Naive thymus-derived CD8-positive, alpha-beta T cell (primary cell): ENCODE results near the gene LMF2. TPM values are rescaled to one million over a fixed set of nuclear protein-coding genes. Genes with fewer than 3 reads are reported as not detected.

Source experiments
- ATAC-seq, 2 donors: fragments of 150-1000 bp; cut with Tn5 transposase in 1 of 2; sonication (Bioruptor Pico), chemical (Tn5 transposase) in 1 of 2; 1 replicate in 1 of 2; 2 replicates in 1 of 2; pipeline ENCODE4 v1.10.0; 2021; ENCODE audit warnings: mild to moderate bottlenecking in 2 of 2, moderate library complexity in 2 of 2
- POLR2A ChIA-PET: fragments of 350-600 bp; sonication (Branson Sonifier 250); formaldehyde crosslinking; loops from one replicate; lab custom pipeline; 2021; ENCODE audit warnings: antibody characterized with exemption; lab: Charles Lee
- DNase-seq, 10 donors: peaks; one replicate each; pipeline versions ENCODE4 v3.0.0 to v3.0.0-alpha.2; 2020 to 2022
- H3K27ac Mint-ChIP-seq, 10 donors: one replicate each; pipeline ENCODE4 v1.8.0; 2020 to 2022; ENCODE audit warnings: mild to moderate bottlenecking in 10 of 10, mixed read lengths in 10 of 10, moderate library complexity in 4 of 10, inconsistent platforms in 1 of 10
- H3K27me3 Mint-ChIP-seq, 5 donors: one replicate each; pipeline ENCODE4 v1.8.0; 2021 to 2022; ENCODE audit warnings: mixed read lengths in 5 of 5
- H3K36me3 Mint-ChIP-seq, 3 donors: one replicate each; pipeline ENCODE4 v1.8.0; 2020 to 2022; ENCODE audit warnings: mixed read lengths in 3 of 3, mild to moderate bottlenecking in 2 of 3, inconsistent platforms in 1 of 3
- H3K4me1 Mint-ChIP-seq, 4 donors: one replicate each; pipeline ENCODE4 v1.8.0; 2021 to 2022; ENCODE audit warnings: mixed read lengths in 4 of 4
- H3K4me3 Mint-ChIP-seq, 10 donors: one replicate each; pipeline ENCODE4 v1.8.0; 2020 to 2022; ENCODE audit warnings: mild to moderate bottlenecking in 10 of 10, mixed read lengths in 10 of 10, moderate library complexity in 6 of 10, inconsistent platforms in 1 of 10
- H3K9me3 Mint-ChIP-seq, 9 donors: one replicate each; pipeline ENCODE4 v1.8.0; 2020 to 2022; ENCODE audit warnings: mixed read lengths in 9 of 9, mild to moderate bottlenecking in 3 of 9, inconsistent platforms in 1 of 9, moderate library complexity in 1 of 9
- polyA plus RNA-seq, 3 donors: library from polyadenylated mRNA; unstranded; fragments of 300-500 nt; fragmentation: Illumina TruSeq; gene quantifications; one replicate each; pipeline ENCODE4 v1.2.3, GENCODE V29; 2021
- total RNA-seq, 8 experiments: library from RNA in 2 of 8; stranded (reverse) in 2 of 8; gene quantifications; one replicate each; pipeline ENCODE4 v1.2.3 and lab custom pipeline; 2021 to 2026

Gene LMF2, protein sequence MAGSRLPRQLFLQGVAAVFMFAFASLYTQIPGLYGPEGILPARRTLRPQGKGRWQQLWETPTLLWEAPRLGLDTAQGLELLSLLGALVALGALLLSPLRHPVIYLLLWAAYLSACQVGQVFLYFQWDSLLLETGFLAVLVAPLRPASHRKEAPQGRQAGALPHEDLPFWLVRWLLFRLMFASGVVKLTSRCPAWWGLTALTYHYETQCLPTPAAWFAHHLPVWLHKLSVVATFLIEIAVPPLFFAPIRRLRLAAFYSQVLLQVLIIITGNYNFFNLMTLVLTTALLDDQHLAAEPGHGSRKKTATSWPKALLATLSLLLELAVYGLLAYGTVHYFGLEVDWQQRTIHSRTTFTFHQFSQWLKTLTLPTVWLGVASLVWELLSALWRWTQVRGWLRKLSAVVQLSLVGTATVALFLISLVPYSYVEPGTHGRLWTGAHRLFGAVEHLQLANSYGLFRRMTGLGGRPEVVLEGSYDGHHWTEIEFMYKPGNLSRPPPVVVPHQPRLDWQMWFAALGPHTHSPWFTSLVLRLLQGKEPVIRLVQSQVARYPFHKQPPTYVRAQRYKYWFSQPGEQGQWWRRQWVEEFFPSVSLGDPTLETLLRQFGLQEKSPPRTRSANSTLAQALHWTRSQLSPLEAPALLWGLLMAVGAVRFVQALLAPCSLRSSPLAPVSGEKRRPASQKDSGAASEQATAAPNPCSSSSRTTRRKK
- total RNA-seq (100 to 1,000 TPM; 120 to 128 TPM), polyA plus RNA-seq (10 to 100 TPM; 15.1 to 19.6 (median 17.6) TPM), total RNA-seq (lab: John Stamatoyannopoulos, UW) (54.0 to 158 (median 76.0) reads per million in 6 experiments)

- H3K4me1 Mint-ChIP-seq, result peaks cover 2 to 23% (median 16%) of the 10 kb centered on the region in 4 donors
- H3K27ac Mint-ChIP-seq, result peak within 1 kb of the TSS; percentile 85 to 100 (median 96)
- H3K36me3 Mint-ChIP-seq, result peaks cover 0 to 10% (median 0%) of the 10 kb centered on the region in 3 donors
- POLR2A ChIA-PET, result interaction anchor here (0.6 to 7.9 kb wide), 33 partner anchors 9 to 306 kb away, joined by 3 to 128 read pairs (median 4); partner anchors contain the start of genes ARSA, CHKB, DENND6B and SCO2
- H3K9me3 Mint-ChIP-seq, result no peaks in the 10 kb centered on the region
- ATAC-seq, result peak; percentile 79 to 85
- H3K27me3 Mint-ChIP-seq, result no peaks in the 10 kb centered on the region
- DNase-seq, result peak; percentile 80 to 96 (median 90)
- peak within 1 kb of the TSS; percentile 90 to 96 (median 94) for H3K4me3 Mint-ChIP-seq
Observed at GRCh38 chr22:50507421-50507990, at the start of gene LMF2. Gene LMF2 (minus strand): TSS chr22:50507702. CDS start chr22:50507675, 27 bp downstream.

DNA sequence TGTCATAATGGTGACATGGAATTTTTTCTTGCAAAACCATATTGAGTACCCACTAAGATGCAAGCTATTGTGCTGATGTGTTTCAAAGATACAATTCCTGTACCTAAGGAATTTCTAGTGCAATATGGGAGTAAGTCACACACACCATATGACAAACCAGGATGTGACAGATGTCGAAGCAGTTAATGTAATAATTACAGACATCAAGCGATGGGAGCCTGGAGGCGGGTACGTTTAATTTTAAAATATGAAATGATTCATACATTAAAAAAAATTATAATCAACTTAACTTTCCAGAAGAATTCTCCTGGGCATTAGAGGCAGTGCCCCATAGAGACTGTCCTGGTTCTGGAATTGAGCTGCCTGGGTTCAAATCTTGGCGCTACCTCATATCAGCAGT, 49.2 kb upstream of the LMF2 start:
- Mint-ChIP-seq H3K9me3 (no peaks in the 10 kb centered on the region), H3K27me3 (no peaks in the 10 kb centered on the region), H3K27ac (no peak overlapping the region), H3K4me3 (no peak overlapping the region), H3K36me3 (no peaks in the 10 kb centered on the region), H3K4me1 (peaks cover 3 to 8% (median 4%) of the 10 kb centered on the region in 4 donors)
- POLR2A ChIA-PET, result interaction anchor here (0.7 kb wide), 1 partner anchor 49 kb away, joined by 3 read pairs; the partner anchor contains the start of gene NCAPH2
- DNase-seq, result no peak
- no peak for ATAC-seq

- ATAC-seq (no peak), DNase-seq (no peak)
- Mint-ChIP-seq H3K9me3 (no peaks in the 10 kb centered on the region), H3K36me3 (no peaks in the 10 kb centered on the region), H3K27me3 (no peaks in the 10 kb centered on the region), H3K4me3 (no peak overlapping the region), H3K27ac (no peak overlapping the region), H3K4me1 (peaks cover 10 to 27% (median 22%) of the 10 kb centered on the region in 4 donors)
- POLR2A ChIA-PET, result interaction anchor here (4.0 to 6.7 kb wide), 2 partner anchors 13 to 26 kb away, joined by 19 to 72 read pairs; partner anchors contain the start of genes SCO2 and TYMP
Observed at GRCh38 chr22:50553310-50553709, 45.8 kb upstream of the LMF2 start.

DNA sequence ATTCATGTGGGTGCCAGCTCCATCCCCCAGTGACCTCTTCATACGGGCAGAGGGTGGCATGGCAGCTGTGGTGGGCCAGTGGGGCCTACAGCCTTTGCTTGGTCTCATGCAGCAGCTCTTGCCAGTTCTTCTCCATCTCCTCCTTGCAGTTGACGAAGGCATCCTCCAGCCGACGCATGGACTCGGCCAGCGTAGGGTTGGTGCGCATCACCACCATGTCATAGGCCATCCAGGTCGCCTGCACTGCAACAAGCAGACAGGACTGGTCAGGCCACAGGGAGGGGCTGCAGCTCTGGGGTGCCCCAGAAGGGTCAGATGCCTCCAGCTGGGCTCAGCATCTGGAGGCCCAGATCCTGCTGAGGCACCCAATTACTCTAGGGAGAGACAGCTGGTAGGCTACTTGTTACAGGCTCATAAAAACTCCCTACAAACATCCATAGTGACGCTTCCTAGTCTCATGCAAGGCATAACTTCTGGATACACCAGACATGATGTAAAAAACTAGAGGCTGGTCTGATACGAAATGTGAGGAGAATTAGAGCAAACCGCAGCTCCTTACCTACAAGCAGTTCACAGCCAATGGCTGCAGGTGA, 43.8 kb upstream of the LMF2 start:
- POLR2A ChIA-PET, result interaction anchor here (0.9 to 6.7 kb wide), 5 partner anchors 11 to 32 kb away, joined by 3 to 72 read pairs (median 10); partner anchors contain the start of genes CHKB, SCO2, SYCE3 and TYMP
- peak overlapping the region in 6 of 10 donors; percentile 26 to 76 (median 56) for H3K4me3 Mint-ChIP-seq
- H3K36me3 Mint-ChIP-seq, result no peaks in the 10 kb centered on the region
- peaks cover 12 to 32% (median 24%) of the 10 kb centered on the region in 4 donors for H3K4me1 Mint-ChIP-seq
- ATAC-seq (no peak), DNase-seq (no peak)
- no peaks in the 10 kb centered on the region for H3K27me3 Mint-ChIP-seq
- no peaks in the 10 kb centered on the region for H3K9me3 Mint-ChIP-seq
- peak overlapping the region in 5 of 10 donors; percentile 67 to 93 (median 80) for H3K27ac Mint-ChIP-seq

- H3K27me3 Mint-ChIP-seq, result no peaks in the 10 kb centered on the region
- peak overlapping the region; percentile 50 to 88 (median 76) for H3K4me3 Mint-ChIP-seq
- no peak for ATAC-seq
- no peak for DNase-seq
- POLR2A ChIA-PET, result interaction anchor here (0.9 to 6.7 kb wide), 7 partner anchors 10 to 71 kb away, joined by 3 to 72 read pairs (median 10); partner anchors contain the start of genes CHKB, SCO2, SYCE3 and TYMP
- H3K27ac Mint-ChIP-seq, result peak overlapping the region in 9 of 10 donors; percentile 14 to 93 (median 68)
- H3K9me3 Mint-ChIP-seq, result no peaks in the 10 kb centered on the region
- peaks cover 17 to 40% (median 32%) of the 10 kb centered on the region in 4 donors for H3K4me1 Mint-ChIP-seq
- no peaks in the 10 kb centered on the region for H3K36me3 Mint-ChIP-seq
Observed at GRCh38 chr22:50550395-50550794, 42.9 kb upstream of the LMF2 start.

DNA sequence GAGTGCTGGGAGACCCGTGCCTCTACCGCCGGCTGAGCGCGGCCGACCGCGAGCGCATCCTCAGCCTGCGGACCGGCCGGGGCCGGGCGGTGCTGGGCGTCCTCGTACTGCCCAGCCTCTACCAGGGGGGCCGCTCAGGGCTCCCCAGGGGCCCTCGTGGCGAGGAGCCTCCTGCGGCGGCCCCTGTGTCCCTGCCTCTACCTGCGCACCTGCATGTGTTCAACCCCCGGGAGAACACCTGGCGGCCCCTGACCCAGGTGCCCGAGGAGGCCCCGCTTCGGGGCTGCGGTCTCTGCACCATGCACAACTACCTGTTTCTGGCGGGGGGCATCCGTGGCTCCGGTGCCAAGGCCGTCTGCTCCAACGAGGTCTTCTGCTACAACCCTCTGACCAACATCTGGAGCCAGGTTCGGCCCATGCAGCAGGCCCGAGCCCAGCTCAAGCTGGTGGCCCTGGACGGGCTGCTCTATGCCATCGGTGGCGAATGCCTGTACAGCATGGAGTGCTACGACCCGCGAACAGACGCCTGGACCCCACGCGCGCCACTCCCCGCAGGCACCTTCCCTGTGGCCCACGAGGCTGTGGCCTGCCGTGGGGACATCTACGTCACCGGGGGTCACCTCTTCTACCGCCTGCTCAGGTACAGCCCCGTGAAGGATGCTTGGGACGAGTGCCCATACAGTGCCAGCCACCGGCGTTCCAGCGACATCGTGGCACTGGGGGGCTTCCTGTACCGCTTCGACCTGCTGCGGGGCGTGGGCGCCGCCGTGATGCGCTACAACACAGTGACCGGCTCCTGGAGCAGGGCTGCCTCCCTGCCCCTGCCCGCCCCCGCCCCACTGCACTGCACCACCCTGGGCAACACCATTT, 41.7 kb upstream of the LMF2 start:
- Mint-ChIP-seq H3K27ac (peak overlapping the region; percentile 63 to 93 (median 86)), H3K4me3 (peak overlapping the region; percentile 72 to 88 (median 78)), H3K4me1 (peaks cover 19 to 51% (median 44%) of the 10 kb centered on the region in 4 donors), H3K9me3 (no peaks in the 10 kb centered on the region), H3K36me3 (no peaks in the 10 kb centered on the region), H3K27me3 (no peaks in the 10 kb centered on the region)
- DNase-seq, result no peak
- POLR2A ChIA-PET, result interaction anchor here (0.6 to 6.7 kb wide), 23 partner anchors 9 to 207 kb away, joined by 3 to 72 read pairs (median 6); partner anchors contain the start of genes ARSA, CHKB, LMF2 and NCAPH2
- peak; percentile 20 to 23 for ATAC-seq

DNA sequence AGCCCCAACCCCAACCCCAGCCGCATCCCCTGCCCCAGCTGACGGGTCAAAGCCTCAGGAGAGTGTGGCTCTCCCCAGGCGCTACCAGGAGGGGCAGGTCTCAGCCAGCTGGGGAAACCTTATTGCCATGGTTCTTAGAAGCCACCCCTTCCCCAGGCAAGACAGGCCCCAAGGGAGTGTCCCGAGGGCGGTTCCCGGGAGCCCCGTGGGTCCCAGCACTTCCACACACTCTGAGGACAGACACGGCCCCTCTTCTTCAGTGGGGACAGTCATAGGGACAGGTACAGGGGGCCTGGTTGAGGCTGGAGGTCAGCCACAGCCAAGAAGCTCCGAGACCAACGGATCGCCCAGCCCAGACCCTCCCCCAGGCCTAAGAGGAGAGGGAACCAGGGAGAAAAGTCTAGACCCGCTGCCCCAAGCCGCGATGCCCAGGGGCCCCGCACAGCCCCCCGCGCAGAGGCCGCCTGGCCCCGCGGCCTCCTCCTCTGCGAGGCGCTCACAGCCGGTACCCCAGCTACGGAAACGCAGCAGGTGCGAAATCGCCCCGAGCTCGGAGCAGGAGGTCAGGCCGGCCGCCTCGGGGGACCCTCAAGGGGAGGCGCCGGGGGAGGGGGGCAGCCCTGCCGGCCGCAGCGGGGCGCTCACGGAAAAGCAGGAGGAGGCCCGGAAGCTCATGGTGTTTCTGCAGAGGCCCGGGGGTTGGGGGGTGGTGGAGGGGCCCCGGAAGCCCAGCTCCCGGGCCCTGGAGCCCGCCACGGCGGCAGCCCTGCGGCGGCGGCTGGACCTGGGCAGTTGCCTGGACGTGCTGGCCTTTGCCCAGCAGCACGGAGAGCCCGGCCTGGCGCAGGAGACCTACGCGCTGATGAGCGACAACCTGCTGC, 40.8 kb upstream of the LMF2 start:
- H3K4me3 Mint-ChIP-seq, result peak overlapping the region in 9 of 10 donors; percentile 61 to 80 (median 71)
- no peaks in the 10 kb centered on the region for H3K9me3 Mint-ChIP-seq
- DNase-seq (peak; percentile 33 to 80 (median 58)), ATAC-seq (peak; percentile 65 to 69)
- H3K4me1 Mint-ChIP-seq, result peaks cover 19 to 51% (median 46%) of the 10 kb centered on the region in 4 donors
- H3K27me3 Mint-ChIP-seq, result no peaks in the 10 kb centered on the region
- no peaks in the 10 kb centered on the region for H3K36me3 Mint-ChIP-seq
- POLR2A ChIA-PET, result interaction anchor here (0.6 to 6.7 kb wide), 23 partner anchors 9 to 206 kb away, joined by 3 to 72 read pairs (median 5); partner anchors contain the start of genes ARSA, CHKB, LMF2 and NCAPH2
- H3K27ac Mint-ChIP-seq, result peak overlapping the region in 9 of 10 donors; percentile 65 to 88 (median 82)

GRCh38 chr22:50547263-50547985, 39.9 kb upstream of the LMF2 start:
- no peak for ATAC-seq
- Mint-ChIP-seq H3K27me3 (no peaks in the 10 kb centered on the region), H3K27ac (peak overlapping the region in 6 of 10 donors; percentile 40 to 86 (median 77)), H3K9me3 (no peaks in the 10 kb centered on the region), H3K4me3 (peak overlapping the region in 7 of 10 donors; percentile 14 to 81 (median 56)), H3K36me3 (no peaks in the 10 kb centered on the region), H3K4me1 (peaks cover 21 to 54% (median 46%) of the 10 kb centered on the region in 4 donors)
- POLR2A ChIA-PET, result interaction anchor here (0.5 to 6.7 kb wide), 13 partner anchors 8 to 232 kb away, joined by 3 to 72 read pairs (median 6); partner anchors contain the start of genes LMF2, NCAPH2, PPP6R2 and SCO2
- DNase-seq, result no peak
